K562 (cell line): ENCODE results near the gene ANXA9. TPM values are rescaled to one million over a fixed set of nuclear protein-coding genes. Genes with fewer than 3 reads are reported as not detected.

Experiments used
- DPF2 ChIP-seq: fragments of 450-650 bp; IDR thresholded peaks from 2 replicates; pipeline ENCODE4 v1.6.1; 2016
- ELF1 ChIP-seq: fragments of 200-800 bp; sonication (Bioruptor generic); IDR thresholded peaks from 2 replicates; pipeline ENCODE4 v1.6.1; 2016; ENCODE audit warnings: missing genetic modification characterization, missing compliant biosample characterization
- L3MBTL2 ChIP-seq: fragments of 450-650 bp; IDR thresholded peaks from 2 replicates; pipeline ENCODE4 v1.6.1; 2016; ENCODE audit warnings: mild to moderate bottlenecking, moderate library complexity
- MYBL2 ChIP-seq, 2 experiments: fragments of 450-650 bp in 1 of 2; sonication (generic) in 1 of 2; formaldehyde crosslinking in 1 of 2; IDR thresholded peaks; 2 replicates each; pipeline versions ENCODE4 v1.6.1 to v1.8.1; 2017 to 2022; ENCODE audit warnings: borderline replicate concordance in 1 of 2, inconsistent platforms in 1 of 2, low read depth in 1 of 2, mild to moderate bottlenecking in 1 of 2, missing genetic modification reagents in 1 of 2, moderate library complexity in 1 of 2
- NFIC ChIP-seq: fragments of 450-650 bp; IDR thresholded peaks from 2 replicates; pipeline ENCODE4 v1.6.1; 2017; ENCODE audit warnings: mild to moderate bottlenecking, inconsistent platforms
- POLR3A ChIP-seq: IDR thresholded peaks from 2 replicates; pipeline ENCODE4 v1.6.1; 2011; ENCODE audit warnings: borderline replicate concordance, mild to moderate bottlenecking, moderate library complexity; ENCODE audit not compliant: insufficient read length, insufficient read depth; ENCODE audit errors: extremely low read depth
- PTRF ChIP-seq: fragments of 450-650 bp; IDR thresholded peaks from 2 replicates; pipeline ENCODE4 v1.6.1; 2016; ENCODE audit warnings: mild to moderate bottlenecking, missing genetic modification characterization, missing compliant biosample characterization
- RHOXF2B ChIP-seq: fragments of 250-450 bp; sonication (Bioruptor Pico); conservative IDR thresholded peaks from 2 replicates; pipeline ENCODE4 v1.5.1; 2021
- SAP30 ChIP-seq: fragments of 200-600 bp; sonication (generic); IDR thresholded peaks from 2 replicates; pipeline ENCODE4 v1.6.1; 2012; ENCODE audit warnings: borderline replicate concordance, low read depth, mild to moderate bottlenecking, moderate library complexity, low read length, control low read depth, inconsistent platforms; ENCODE audit not compliant: insufficient read depth, poor library complexity, severe bottlenecking
- TEAD2 ChIP-seq: fragments of 450-650 bp; IDR thresholded peaks from 2 replicates; pipeline ENCODE4 v1.6.1; 2016; ENCODE audit warnings: missing genetic modification characterization, control low read depth, missing compliant biosample characterization
- TFAM ChIP-seq: fragments of 250-450 bp; sonication (Bioruptor Pico); conservative IDR thresholded peaks from 2 replicates; pipeline ENCODE4 v1.5.0; 2021; ENCODE audit warnings: mild to moderate bottlenecking, moderate library complexity
- THRAP3 ChIP-seq: fragments of 450-650 bp; IDR thresholded peaks from 2 replicates; pipeline ENCODE4 v1.6.1; 2016; ENCODE audit warnings: mild to moderate bottlenecking, inconsistent platforms, borderline replicate concordance
- TOE1 ChIP-seq, 2 experiments: fragments of 450-650 bp in 1 of 2; sonication (generic) in 1 of 2; formaldehyde crosslinking in 1 of 2; IDR thresholded peaks; 2 replicates each; pipeline versions ENCODE4 v1.7.1 to v1.8.0; 2016 to 2022; ENCODE audit warnings: borderline replicate concordance in 2 of 2, mild to moderate bottlenecking in 2 of 2, antibody characterized with exemption in 1 of 2, inconsistent platforms in 1 of 2, low read depth in 1 of 2, missing genetic modification reagents in 1 of 2, moderate library complexity in 1 of 2
- ZBTB7A ChIP-seq: IDR thresholded peaks from 2 replicates; pipeline ENCODE4 v1.6.1; 2011; ENCODE audit warnings: low read depth, mild to moderate bottlenecking, low read length, moderate library complexity, borderline replicate concordance; ENCODE audit not compliant: control insufficient read depth
- ZC3H4 ChIP-seq: sonication (generic); formaldehyde crosslinking; IDR thresholded peaks from 2 replicates; pipeline ENCODE4 v1.9.0; 2021; ENCODE audit warnings: missing genetic modification reagents, borderline replicate concordance
- ZFX ChIP-seq: sonication (generic); formaldehyde crosslinking; IDR thresholded peaks from 2 replicates; pipeline ENCODE4 v1.8.0; 2022; ENCODE audit warnings: mild to moderate bottlenecking, missing genetic modification reagents, moderate library complexity
- ZKSCAN1 ChIP-seq: fragments of 150-350 bp; IDR thresholded peaks from 2 replicates; pipeline ENCODE4 v1.6.1; 2016; ENCODE audit warnings: low read depth, low read length
- ZNF121 ChIP-seq: sonication (generic); formaldehyde crosslinking; conservative IDR thresholded peaks from 2 replicates; pipeline ENCODE4 v1.8.0; 2022; ENCODE audit warnings: missing genetic modification reagents
- ZNF253 ChIP-seq: fragments of 250-450 bp; sonication (Bioruptor Pico); conservative IDR thresholded peaks from 2 replicates; pipeline ENCODE4 v1.6.1; 2021; ENCODE audit warnings: mild to moderate bottlenecking
- ZNF444 ChIP-seq: fragments of 250-450 bp; sonication (Bioruptor Pico); IDR thresholded peaks from 2 replicates; pipeline ENCODE4 v1.4.0; 2020; ENCODE audit warnings: mild to moderate bottlenecking, moderate library complexity
- ZNF518B ChIP-seq: fragments of 250-450 bp; sonication (Bioruptor Pico); IDR thresholded peaks from 2 replicates; pipeline ENCODE4 v1.5.0; 2021; ENCODE audit warnings: mild to moderate bottlenecking, moderate library complexity
- polyA plus RNA-seq, 8 experiments: library from polyadenylated mRNA; depleted of rRNA in 4 of 8; stranded (reverse) in 5 of 8; unstranded in 3 of 8; fragments of >200 nt; fragmentation: Nextera tagmentation in 2 of 8; fragmentation: Illumina TruSeq in 1 of 8; extraction: Ambion mirVana in 2 of 8; extraction: Trizol in 1 of 8; gene quantifications; 2 replicates each; pipeline versions ENCODE4 v1.2.1 to v1.2.3, GENCODE V29; 2011 to 2014; ENCODE audit warnings: inconsistent platforms in 1 of 8, missing spikeins in 1 of 8
- total RNA-seq, 7 experiments: library from RNA; depleted of rRNA in 6 of 7; stranded (reverse); fragments of >200 nt in 6 of 7; fragmentation: Illumina TruSeq in 2 of 7; extraction: Trizol in 2 of 7; gene quantifications; 2 replicates each; pipeline versions ENCODE4 v1.2.1 to v1.2.3, GENCODE V29; 2011 to 2021; ENCODE audit warnings: low replicate concordance in 1 of 7
- TF ChIP-seq, protein P1 (sequence below): fragments of 450-650 bp; IDR thresholded peaks from 2 replicates; pipeline ENCODE4 v1.6.1; 2016; ENCODE audit warnings: antibody characterized with exemption

ANXA9 gene
- total and polyA plus RNA-seq, 9 of the 15 experiments (the other 6 are each of a cell fraction or from before 2014, with no cell fraction given): 0.24 to 1.6 (median 0.57) TPM

DNA sequence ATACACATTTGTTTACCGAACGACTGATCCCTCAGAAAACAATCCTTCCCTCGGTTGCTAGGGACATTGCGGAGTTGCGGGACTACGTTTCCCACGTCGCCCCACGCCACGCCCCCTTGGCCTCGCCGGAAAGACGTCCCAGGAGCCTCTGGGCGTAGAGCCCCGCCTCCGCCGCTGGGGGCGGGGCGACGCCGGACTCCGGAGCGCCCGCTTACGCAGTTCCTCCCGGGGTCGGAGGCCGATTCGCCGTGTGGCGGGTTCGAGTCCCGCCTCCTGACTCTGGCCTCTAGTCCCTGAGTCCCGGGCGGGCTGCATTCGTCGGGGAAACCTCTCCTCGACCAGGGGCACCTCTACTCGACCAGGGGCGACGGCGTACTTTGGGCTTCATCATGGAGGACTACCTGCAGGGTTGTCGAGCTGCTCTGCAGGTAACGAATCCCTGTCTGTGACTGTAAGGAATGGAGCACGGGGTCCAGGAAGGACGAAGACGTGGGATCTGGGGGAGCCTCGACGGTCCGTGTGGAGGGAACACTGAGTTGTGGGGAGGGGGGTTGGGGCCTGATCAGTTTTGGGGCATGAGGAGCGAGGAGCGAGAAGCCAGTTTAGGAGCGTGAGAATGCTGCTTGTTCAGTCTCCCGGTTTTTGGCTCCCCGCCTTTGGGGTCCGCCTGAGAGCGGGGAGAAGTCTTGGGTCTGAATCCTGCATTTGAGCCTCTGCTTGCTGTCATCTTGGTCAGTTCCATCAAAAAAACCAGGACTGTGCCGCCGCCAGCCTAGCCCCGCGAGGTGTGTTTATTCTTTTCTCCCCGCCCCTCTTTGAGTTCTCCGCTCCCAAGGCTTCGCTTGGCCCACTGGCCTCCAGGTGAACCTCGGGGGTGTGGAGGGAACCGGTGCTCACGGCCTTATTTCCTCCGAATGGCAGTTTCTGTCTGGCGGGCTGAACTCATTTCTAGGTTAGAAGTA, 26.4 kb downstream of the ANXA9 start, which contains the start of gene PRUNE1 (continued):
- TF ChIP-seq ZC3H4 (CRISPR knock-in tag) (no peak; the same call in 1 of the 2 replicates), ZNF444 (CRISPR knock-in tag) (no peak), TOE1 (IDR thresholded peaks at IDR 0.05; ENCODE audit: borderline replicate concordance) (0 out of 2 replicates have a peak, but pooled peaks have one; percentile 64), TOE1 (CRISPR knock-in tag; IDR thresholded peaks at IDR 0.05; ENCODE audit: borderline replicate concordance, low read depth) (no peak), RHOXF2B (CRISPR knock-in tag) (no peak), POLR3A (no peak), SAP30 (peak; percentile 74), ELF1 (tag) (no peak), DPF2 (no peak), PTRF (tag) (no peak), THRAP3 (no peak), ZFX (peak; percentile 71), ZBTB7A (peak; percentile 67; the same call in 1 of the 2 replicates), TEAD2 (no peak), ZNF121 (CRISPR knock-in tag) (no peak), ZNF518B (no peak), ZNF253 (no peak), MYBL2 (IDR thresholded peaks at IDR 0.05; ENCODE audit: low read depth) (no peak), MYBL2 (CRISPR knock-in tag; IDR thresholded peaks at IDR 0.05; ENCODE audit: borderline replicate concordance) (no peak), TFAM (CRISPR knock-in tag) (no peak), NFIC (peak; percentile 71), ZKSCAN1 (peak; percentile 29; the same call in 1 of the 2 replicates), L3MBTL2 (peak; percentile 67)
- TF ChIP-seq, protein P1, sequence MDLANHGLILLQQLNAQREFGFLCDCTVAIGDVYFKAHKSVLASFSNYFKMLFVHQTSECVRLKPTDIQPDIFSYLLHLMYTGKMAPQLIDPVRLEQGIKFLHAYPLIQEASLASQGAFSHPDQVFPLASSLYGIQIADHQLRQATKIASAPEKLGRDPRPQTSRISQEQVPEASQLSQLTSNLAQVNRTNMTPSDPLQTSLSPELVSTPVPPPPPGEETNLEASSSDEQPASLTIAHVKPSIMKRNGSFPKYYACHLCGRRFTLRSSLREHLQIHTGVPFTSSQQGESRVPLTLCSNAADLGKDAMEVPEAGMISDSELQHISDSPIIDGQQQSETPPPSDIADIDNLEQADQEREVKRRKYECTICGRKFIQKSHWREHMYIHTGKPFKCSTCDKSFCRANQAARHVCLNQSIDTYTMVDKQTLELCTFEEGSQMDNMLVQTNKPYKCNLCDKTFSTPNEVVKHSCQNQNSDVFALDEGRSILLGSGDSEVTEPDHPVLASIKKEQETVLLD: no peak
